ENCODE measurements around the gene TMEM219. TPM values are rescaled to one million over a fixed set of nuclear protein-coding genes. Genes with fewer than 3 reads are reported as not detected.

TMEM219 gene
- total and polyA plus RNA-seq, 4 donors: 25.5 to 75.9 (median 46.9) TPM

DNA sequence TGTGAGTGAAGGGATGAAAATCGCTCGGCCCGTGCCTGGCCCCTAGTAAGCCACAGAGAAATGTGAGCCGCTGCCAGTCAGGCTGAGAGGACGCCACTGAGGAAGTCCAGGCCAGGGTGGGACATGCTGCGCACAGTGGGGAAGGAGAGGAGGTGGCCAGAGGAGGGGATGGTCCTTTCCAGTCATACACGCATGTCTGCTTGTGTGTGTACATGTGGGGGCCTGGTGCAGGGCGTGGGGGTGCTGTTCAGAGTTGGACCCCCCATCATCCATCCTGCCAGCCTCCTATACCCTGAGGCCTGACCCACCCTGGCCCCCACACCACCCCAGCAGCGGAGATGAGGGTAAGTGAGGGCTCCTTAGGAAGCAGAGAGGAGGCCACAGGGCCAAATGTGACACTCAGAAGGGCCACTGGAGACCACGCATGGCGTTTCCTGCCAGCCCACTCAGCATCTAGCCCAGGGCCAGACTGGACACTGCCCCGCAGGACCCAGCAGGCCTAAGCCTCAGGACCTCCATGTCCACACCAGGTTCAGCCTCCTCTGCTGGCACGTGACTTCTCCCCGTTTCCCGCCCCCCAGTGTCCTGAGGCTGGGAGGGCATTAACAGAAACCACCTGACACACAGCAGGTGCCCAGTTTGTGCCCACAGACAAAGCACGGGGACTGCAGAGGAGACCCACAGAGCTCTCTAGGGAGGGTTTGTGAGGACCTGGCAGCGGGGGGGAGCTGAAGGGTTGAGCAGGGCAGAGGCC is 42.0 kb downstream of the TMEM219 start:
- WGBS: 93% methylated on average over 17 of the region's 17 CpGs
- Histone ChIP-seq H3K27ac (ENCODE audit: low read depth in 1 of 2, low read length in 2 of 2) (no peak overlapping the region), H3K9me3 (ENCODE audit: control insufficient read depth in 4 of 4, low read length in 3 of 4) (no peaks in the 10 kb centered on the region), H3K4me1 (ENCODE audit: control insufficient read depth in 4 of 4, insufficient read depth in 4 of 4, low read length in 3 of 4) (no peaks in the 10 kb centered on the region), H3K4me3 (ENCODE audit: low read depth in 1 of 3, low read length in 3 of 3) (no peak overlapping the region), H3K36me3 (ENCODE audit: control insufficient read depth in 4 of 4, insufficient read depth in 3 of 4, low read depth in 1 of 4, low read length in 3 of 4) (peaks cover 0 to 10% (median 3%) of the 10 kb centered on the region in 4 donors), H3K27me3 (ENCODE audit: control insufficient read depth in 4 of 4, insufficient read depth in 4 of 4, low read length in 3 of 4) (no peaks in the 10 kb centered on the region), H3K9ac (ENCODE audit: low read depth in 1 of 2, low read length in 2 of 2) (no peak overlapping the region)
- TF ChIP-seq JUND (IDR thresholded peaks at IDR 0.05) (no peak), RAD21 (IDR thresholded peaks at IDR 0.05) (no peak), FOXA1 (IDR thresholded peaks at IDR 0.05) (no peak), EGR1 (IDR thresholded peaks at IDR 0.05; ENCODE audit: low read depth in 2 of 2) (no peak), FOXA2 (IDR thresholded peaks at IDR 0.05) (no peak), GABPA (IDR thresholded peaks at IDR 0.05 in 1 of 2, conservative IDR thresholded peaks at IDR 0.05 in 1 of 2) (no peak), YY1 (IDR thresholded peaks at IDR 0.05) (no peak), SP1 (IDR thresholded peaks at IDR 0.05) (no peak), NR2F2 (IDR thresholded peaks at IDR 0.05) (no peak), HNF4G (IDR thresholded peaks at IDR 0.05) (no peak), HNF4A (conservative IDR thresholded peaks at IDR 0.05) (no peak), TAF1 (conservative IDR thresholded peaks at IDR 0.05) (no peak), RXRA (IDR thresholded peaks at IDR 0.05) (no peak)
- TF ChIP-seq, protein P1, sequence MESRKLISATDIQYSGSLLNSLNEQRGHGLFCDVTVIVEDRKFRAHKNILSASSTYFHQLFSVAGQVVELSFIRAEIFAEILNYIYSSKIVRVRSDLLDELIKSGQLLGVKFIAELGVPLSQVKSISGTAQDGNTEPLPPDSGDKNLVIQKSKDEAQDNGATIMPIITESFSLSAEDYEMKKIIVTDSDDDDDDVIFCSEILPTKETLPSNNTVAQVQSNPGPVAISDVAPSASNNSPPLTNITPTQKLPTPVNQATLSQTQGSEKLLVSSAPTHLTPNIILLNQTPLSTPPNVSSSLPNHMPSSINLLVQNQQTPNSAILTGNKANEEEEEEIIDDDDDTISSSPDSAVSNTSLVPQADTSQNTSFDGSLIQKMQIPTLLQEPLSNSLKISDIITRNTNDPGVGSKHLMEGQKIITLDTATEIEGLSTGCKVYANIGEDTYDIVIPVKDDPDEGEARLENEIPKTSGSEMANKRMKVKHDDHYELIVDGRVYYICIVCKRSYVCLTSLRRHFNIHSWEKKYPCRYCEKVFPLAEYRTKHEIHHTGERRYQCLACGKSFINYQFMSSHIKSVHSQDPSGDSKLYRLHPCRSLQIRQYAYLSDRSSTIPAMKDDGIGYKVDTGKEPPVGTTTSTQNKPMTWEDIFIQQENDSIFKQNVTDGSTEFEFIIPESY (IDR thresholded peaks at IDR 0.05): no peak
- TF ChIP-seq, protein P2, sequence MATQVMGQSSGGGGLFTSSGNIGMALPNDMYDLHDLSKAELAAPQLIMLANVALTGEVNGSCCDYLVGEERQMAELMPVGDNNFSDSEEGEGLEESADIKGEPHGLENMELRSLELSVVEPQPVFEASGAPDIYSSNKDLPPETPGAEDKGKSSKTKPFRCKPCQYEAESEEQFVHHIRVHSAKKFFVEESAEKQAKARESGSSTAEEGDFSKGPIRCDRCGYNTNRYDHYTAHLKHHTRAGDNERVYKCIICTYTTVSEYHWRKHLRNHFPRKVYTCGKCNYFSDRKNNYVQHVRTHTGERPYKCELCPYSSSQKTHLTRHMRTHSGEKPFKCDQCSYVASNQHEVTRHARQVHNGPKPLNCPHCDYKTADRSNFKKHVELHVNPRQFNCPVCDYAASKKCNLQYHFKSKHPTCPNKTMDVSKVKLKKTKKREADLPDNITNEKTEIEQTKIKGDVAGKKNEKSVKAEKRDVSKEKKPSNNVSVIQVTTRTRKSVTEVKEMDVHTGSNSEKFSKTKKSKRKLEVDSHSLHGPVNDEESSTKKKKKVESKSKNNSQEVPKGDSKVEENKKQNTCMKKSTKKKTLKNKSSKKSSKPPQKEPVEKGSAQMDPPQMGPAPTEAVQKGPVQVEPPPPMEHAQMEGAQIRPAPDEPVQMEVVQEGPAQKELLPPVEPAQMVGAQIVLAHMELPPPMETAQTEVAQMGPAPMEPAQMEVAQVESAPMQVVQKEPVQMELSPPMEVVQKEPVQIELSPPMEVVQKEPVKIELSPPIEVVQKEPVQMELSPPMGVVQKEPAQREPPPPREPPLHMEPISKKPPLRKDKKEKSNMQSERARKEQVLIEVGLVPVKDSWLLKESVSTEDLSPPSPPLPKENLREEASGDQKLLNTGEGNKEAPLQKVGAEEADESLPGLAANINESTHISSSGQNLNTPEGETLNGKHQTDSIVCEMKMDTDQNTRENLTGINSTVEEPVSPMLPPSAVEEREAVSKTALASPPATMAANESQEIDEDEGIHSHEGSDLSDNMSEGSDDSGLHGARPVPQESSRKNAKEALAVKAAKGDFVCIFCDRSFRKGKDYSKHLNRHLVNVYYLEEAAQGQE (IDR thresholded peaks at IDR 0.05): no peak
- TF ChIP-seq, protein P3, sequence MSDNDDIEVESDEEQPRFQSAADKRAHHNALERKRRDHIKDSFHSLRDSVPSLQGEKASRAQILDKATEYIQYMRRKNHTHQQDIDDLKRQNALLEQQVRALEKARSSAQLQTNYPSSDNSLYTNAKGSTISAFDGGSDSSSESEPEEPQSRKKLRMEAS (IDR thresholded peaks at IDR 0.05): no peak
- TF ChIP-seq, protein P4, sequence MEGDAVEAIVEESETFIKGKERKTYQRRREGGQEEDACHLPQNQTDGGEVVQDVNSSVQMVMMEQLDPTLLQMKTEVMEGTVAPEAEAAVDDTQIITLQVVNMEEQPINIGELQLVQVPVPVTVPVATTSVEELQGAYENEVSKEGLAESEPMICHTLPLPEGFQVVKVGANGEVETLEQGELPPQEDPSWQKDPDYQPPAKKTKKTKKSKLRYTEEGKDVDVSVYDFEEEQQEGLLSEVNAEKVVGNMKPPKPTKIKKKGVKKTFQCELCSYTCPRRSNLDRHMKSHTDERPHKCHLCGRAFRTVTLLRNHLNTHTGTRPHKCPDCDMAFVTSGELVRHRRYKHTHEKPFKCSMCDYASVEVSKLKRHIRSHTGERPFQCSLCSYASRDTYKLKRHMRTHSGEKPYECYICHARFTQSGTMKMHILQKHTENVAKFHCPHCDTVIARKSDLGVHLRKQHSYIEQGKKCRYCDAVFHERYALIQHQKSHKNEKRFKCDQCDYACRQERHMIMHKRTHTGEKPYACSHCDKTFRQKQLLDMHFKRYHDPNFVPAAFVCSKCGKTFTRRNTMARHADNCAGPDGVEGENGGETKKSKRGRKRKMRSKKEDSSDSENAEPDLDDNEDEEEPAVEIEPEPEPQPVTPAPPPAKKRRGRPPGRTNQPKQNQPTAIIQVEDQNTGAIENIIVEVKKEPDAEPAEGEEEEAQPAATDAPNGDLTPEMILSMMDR (IDR thresholded peaks at IDR 0.05; ENCODE audit: low read depth, low read length, missing input control): no peak
- TF ChIP-seq, protein P5, sequence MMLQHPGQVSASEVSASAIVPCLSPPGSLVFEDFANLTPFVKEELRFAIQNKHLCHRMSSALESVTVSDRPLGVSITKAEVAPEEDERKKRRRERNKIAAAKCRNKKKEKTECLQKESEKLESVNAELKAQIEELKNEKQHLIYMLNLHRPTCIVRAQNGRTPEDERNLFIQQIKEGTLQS (IDR thresholded peaks at IDR 0.05): no peak
- DNase-seq (ENCODE audit: low spot score): no peak
